HG03097 (cell line): ENCODE results near the gene CFAP299.
"Not testable (repeated sequence)": the region's sequence is repeated elsewhere in the genome, so short reads cannot be mapped to it uniquely, and the experiment has no call there.

Experiments used
- ATAC-seq: cut with Tn5 transposase; IDR thresholded peaks from one replicate; pipeline ENCODE4 v1.9.1; 2021; ENCODE audit not compliant: unreplicated experiment, low FRiP score

CFAP299 gene

DNA sequence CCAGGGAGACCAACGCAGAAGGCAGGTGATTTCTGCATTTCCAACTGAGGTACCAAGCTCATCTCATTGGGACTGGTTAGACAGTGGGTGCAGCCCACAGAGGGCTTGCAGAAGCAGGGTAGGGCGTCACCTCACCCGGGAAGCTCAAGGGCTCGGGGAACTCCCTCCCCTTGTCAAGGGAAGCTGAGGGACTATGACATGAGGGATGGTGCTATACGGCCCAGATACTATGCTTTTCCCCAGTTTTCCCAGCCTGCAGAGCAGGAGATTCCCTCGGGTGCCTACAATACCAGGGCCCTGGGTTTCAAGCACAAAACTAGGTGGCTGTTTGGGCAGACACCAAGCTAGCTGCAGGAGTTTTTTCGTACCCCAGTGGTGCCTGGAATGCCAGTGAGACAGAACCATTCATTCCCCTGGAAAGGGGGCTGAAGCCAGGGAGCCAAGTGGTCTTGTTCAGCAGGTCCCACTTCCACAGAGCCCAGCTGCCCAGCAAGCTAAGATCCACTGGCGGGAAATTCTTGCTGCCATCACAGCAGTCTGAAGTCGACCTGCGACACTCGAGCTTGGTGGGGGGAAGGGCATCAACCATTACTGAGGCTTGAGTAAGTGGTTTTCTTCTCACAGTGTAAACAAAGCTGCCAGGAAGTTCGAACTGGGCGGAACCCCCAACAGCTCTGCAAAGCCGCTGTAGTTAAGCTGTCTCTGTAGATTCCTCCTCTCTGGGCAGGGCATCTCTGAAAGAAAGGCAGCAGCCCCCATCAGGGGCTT, 103.9 kb downstream of the CFAP299 start:
- ATAC-seq, result not testable (repeated sequence)

DNA sequence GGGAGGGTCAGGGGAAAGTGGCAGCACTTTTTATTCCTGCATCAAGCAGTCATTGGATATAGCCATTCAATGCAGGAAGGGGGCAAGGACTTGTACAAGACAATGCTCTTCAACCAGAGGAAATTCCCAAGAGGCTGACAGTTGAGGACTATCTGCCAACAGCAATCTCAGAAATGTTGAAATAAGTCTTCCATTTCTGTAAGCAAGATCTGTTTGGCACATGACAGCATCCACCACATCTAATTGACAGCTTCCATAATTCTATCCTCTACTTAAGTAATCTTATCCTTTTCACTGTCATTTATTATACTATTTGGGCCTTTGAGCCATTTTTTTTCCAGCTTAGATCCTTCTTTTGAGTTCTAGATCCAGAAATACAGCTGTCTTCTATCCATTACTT, 110.7 kb downstream of the CFAP299 start:
- no peak for ATAC-seq

DNA sequence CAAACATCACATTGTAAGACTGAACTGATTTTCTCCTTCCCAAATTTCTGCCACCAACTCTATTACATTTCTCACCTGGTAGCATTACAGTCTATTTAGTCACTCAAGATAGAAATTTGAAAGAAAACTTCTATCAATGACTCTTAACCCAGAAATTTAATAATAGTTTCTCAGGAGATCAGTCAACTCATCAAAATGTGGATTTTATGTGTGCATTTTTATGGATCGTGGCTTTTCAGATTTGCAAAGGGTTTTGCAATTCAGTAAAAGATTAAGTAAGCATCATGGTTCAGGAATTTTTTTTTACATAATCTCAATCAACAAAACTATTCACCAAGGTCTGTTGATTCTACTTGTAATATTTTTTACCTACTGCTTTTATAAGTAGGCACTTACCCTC, 111.1 kb downstream of the CFAP299 start:
- ATAC-seq, result no peak

DNA sequence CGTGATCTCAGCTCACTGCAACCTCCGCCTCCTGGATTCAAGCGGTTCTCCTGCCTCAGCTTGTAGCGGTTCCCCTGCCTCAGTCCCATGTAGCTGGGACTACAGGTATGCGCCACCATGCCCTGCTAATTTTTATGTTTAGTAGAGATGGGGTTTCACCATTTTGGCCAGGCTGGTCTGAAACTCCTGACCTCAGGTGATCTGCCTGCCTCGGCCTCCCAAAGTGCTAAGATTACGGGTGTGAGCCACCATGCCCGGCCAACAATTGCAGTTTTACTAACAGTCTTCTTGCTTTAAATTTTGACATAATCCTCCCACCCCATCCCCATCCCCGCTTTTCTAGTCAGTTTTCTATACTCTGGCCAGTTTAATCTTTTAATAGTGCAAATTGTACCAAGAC, 112.0 kb downstream of the CFAP299 start:
- no peak for ATAC-seq

DNA sequence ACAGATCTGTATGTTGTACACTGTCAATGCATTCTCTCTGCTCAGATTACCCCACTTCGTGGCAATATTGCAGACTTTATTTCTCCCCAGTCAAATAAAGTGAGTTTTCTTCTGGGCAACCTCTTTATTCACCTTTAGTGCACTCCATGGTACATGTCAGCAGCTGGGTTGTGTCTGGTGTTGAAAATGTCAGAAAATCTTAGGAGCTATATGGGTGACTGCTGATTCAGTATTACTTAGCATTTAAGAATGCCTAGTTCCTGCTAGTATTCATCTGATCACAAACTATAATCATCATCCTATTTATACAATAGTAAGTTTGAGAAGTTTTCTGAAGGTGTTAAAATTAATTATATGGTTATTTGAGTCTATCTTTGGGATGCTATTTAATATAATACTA, 112.5 kb downstream of the CFAP299 start:
- ATAC-seq, result no peak

DNA sequence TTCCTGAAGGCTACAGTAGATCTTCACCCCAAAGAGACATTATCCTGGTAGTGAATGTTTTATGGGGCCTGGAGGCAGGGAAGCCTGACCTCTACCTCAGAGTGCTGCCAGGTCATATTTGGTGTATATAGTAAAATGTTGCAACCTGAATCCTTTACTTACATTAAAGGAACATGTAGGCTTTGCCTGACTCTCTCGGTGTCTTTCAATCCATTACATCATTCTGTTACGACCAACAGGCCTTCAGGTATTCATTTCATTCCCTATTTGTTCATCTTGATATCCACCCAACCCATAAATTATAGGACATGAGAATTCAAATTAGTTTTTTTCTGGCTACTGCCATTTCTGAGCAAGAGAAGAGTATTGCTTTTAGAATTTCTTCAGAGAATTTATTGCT, 116.5 kb downstream of the CFAP299 start:
- no peak for ATAC-seq

DNA sequence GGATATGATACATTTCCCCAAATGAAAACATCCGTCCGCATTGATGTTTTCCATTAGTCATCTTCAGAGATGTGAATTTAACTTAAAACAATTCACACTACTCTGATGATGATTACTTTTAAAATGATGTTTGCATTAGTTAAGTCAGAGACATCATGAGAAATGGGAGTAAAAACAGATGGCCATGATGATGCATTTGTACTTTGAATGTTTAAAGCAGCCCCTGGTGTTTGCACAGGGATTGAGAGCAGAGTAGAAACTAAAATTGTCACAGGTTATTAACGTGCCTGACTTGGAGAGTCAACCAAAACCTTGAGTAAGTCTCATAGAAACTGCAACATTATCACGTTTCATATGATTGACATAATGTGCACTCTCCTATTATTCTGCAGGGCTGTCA, 117.2 kb downstream of the CFAP299 start:
- no peak for ATAC-seq

DNA sequence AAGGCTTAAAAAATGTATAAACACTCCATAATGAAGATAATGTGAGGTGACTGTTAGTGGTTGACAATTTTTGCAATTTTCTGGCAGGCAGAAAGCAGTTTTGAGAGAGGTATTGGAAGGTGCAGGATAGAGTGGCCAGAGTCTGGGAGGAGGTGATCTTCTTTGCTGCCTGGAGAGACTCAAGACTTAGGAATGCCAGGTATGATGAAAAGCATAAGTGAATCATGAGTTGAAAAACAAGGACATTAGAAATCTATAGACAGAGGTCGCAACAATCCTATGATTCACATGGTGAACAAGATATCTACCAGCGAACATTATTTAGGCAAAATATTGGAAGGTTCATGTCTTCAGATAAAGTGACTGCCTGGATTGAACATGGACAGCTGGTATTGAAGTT, 118.5 kb downstream of the CFAP299 start:
- ATAC-seq, result no peak

DNA sequence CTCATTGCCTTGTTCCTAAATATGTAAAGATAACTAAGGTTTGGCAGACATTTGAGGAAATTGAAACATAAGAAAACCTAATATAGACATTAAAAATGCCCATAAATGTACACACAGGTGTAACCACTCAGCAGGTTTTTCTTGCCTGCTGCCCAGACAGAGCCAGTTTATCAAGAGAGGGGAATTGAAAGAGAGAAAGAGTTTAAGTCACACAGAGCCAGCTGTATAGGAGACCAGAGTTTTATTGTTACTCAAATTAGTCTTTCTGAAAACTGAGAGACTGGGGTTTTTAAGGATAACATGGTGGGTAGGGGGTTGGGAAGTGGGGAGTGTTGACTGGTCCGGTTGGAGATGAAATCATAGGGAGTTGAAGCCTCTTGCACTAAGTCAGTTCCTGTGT, 119.0 kb downstream of the CFAP299 start:
- ATAC-seq, result no peak

DNA sequence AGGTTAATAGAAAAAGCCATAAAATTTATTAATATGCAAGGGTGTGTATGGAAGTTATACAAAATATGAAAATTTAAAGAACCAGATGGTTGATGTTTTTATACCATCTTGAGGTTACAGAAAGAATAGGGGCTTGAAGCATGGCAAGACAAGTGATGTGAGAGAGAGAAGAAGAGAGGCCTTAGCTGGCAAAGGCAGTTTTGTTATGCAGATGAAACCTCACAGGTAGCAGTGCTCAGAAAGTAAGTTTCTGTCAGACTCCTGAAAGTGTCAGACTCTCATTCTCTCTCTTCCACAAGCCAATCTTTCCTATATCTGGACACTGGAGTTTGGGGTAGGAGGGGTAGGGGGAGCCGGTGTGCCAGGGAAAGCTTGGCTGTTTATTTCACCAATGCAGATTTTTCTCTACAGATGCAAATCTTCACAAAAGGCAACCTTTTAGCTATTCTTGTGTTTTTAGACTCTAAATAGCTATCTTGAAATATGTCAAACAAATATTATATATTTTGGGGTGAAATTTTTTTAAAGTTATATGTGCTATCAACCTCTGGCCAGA, 124.5 kb downstream of the CFAP299 start:
- ATAC-seq, result no peak

DNA sequence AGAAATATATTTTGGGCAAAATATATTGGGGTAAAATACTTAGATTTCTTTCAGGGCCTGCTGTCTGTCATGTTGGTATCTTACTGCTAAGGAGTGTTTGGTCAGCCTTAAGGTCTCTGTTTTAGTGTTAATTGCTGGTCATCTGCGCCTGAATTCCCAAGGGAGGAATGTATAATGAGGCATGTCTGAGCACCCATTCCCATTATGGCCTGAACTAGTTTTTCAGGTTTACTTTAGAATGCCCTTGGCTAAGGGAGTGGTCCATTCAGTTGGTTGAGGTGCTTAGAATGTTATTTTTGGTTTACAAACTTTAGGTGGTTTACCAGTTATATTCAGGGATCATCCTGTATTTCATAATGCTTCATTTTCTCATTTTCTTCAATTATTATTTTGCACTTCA, 125.9 kb downstream of the CFAP299 start:
- no peak for ATAC-seq

DNA sequence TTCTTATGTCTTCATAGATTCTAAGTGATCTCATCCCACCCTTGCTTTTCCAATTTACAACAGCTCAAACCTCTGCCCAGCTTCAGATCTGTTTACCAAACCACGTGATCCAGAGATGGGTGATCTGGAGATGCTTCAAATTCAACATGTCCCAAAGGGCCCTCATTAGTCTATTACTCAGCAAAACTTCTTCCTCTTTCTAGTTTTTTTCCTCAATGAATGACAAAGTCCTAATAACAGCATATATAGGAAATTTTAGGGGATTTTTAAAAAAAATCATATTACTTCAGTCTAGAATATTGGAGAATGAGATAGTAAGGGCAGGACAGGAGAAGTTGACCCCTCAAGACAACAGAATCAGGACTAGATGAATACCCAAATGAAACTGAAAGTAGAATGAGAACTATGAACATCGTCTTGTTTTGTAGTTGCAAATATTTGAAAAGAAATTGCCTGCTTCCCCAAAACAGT, 127.1 kb downstream of the CFAP299 start:
- ATAC-seq, result no peak

DNA sequence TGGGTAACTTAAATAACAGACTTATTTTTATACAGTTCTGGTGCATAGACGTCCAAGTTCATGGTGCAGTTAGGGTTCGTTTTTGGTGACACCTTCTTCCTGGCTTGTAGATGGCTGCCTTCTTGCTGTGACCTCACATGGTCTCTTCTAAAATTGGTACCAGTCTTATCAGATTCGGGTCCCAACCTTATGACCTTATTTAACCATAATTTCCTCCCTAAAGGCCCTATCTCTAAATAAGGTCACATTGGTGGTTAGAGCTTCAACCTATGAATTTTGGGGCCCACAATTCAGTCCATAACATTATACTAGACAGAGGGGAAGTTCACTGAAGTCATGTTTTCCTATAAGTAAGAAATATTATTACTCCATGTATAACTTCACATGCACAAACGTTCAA, 128.0 kb downstream of the CFAP299 start:
- ATAC-seq, result no peak

DNA sequence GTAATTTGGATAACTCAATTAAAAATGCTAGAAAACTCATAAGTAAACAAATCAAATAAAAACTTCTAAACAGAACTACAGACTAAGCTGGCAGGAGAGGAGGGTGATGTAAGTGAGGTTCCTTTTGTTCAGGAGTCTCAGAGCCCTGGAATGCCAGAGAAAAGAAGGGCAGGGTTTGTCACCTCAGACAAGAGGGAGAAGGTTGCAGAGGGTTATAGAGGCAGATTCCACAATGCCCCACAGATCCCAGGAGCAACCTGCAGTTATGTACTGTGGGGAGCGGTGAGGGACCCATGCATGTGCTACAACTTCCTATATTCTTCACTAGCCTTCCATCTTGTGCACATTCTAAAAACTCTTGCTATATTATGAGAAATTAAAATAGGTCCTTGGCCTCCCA, 129.7 kb downstream of the CFAP299 start:
- no peak for ATAC-seq

DNA sequence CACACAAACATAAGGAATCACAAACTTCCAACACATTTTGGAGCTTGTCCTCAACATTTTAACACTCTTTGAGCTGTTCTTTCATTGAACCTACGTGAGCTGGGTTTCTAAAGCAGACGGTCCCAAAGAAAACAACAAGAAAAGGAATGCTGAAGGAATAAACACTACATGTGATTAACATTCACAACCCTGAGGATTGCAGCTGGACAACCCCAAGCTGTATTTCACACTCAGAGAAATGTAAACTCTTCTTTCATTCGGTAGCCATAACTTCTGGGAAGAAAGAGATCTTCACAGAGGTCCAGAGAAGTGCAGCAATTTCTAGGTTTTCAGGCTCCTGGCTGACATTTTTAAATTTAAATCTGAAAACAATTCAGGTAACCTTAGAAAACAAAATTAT, 130.2 kb downstream of the CFAP299 start:
- ATAC-seq, result no peak

DNA sequence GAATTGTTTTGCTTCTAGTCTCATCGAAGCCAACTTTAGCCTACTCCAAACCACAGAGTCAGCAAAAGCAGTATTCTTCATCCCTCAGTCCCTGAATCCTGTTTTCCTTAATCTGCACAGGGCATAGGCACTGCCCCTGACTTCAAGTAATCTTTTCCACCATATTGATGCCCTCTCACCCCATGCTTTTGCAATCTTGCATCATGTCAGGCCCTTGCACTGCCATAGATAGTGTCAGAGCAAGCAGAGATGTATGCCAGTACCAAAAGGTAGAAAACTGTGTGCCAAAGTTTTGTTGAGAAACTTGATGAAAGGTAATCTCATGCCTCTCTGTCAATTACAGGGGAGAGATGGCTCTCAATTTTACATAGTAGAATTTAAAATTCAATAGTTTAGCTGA, 131.1 kb downstream of the CFAP299 start:
- no peak for ATAC-seq

DNA sequence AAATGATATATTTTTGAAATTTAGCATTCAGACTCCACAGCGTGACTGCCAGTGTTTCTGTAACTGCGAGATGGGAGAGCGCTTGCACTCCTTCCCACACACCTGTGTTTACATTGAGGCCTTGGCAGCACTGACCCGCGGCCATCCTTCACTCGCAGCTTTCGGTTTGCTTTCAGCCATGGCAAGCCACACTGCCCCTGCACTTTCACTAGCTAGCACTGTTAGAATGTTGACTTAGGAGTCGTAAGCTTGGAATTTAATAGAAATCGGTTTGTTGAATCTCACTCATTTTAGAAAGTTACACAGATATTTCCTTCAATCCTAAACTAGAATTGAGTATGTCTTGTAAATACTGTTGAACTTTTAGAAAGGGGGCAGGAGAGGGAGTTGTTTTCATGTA, 136.2 kb downstream of the CFAP299 start:
- no peak for ATAC-seq

DNA sequence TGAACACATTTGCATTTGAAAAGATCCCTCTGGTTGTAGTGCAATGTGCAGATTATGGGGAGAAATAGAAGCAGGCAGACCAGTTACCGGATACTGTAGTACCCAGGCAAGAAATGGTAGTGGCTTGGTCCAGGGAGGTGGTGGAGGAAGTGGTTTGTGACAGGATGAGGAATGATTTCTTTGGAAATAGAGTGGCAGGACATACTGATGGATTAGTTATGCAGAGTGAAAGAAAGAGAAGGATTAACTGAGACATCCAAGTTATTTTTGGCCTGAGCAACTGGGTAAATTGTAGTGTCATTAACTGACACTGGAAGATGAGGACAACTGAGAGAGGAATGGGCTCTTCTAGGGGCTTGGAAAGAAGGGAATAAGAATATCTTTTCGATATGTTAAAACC, 139.7 kb downstream of the CFAP299 start:
- no peak for ATAC-seq

DNA sequence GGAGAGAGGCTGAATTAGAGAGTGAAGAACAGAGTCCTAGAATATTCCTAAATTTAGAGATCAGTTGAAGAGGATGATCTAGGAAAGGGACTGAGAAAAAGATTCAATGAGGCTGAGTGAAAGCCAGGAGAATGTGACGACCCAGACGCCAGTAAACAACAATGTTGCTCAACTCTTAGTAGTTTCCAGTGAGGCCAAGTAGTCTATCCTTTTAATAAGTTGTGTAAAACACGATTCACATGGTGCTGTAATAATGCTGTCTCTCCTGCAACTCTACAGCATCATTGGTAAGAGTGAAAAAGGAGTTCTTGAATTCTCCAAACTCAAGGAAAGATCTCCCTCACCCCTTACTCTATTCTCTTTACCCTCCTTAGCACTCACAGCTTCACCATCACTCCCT, 140.3 kb downstream of the CFAP299 start:
- no peak for ATAC-seq

DNA sequence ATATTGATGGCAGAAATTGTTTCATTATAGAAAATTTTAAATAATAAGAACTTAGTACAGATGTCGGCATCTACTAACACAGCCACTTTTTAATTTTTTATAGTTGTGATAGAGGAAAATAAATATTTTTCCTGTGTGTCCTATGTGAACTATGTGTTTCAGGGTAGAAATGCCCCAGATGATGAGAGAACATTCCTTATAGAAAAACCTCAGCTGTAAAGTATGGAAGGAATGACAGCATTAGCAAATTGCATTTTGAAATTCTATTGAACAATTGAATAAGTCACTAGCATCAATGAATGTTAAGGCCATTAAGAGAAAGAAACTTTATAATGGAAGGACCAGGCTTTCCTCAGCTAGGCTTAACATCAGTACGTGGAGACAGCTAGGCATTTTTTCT, 149.2 kb downstream of the CFAP299 start:
- no peak for ATAC-seq

DNA sequence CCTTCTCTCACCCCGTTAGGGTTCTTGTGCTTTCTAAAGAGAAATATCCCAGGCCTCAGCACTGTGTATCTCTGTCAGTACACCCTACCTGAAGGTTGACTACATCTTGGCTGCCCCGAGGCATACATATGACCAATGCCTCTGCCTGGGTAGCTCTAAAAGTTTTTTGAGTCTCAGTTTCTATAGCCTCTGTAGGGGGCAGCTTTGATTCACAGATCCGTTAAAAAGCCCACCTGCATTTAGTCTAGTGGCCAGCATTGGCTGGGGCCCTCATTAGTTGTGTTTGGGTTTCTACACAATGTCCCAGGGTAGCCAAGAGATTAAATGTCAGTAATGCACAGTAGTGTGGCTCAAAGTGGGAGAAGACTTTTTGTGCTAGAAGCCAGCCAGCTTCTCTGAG, 151.1 kb downstream of the CFAP299 start:
- no peak for ATAC-seq

DNA sequence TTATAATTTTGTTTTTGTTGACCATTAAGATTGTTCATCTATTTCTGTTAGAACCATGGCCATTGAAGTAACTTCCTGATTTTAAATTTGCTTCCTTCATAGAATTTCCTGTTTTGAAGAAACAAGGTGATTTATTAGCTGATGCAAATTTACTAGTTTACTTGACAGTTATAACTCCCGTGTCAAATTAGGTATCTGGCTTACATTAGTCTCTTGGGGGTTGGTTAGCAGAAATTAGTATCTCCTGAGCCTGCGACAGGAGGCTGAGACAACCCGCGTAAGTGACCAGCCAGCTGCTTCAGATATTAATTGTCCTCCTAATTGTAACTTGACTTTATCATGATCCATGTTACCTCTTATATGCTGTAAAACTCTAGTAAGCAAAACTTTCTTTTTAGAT, 154.3 kb downstream of the CFAP299 start:
- no peak for ATAC-seq

DNA sequence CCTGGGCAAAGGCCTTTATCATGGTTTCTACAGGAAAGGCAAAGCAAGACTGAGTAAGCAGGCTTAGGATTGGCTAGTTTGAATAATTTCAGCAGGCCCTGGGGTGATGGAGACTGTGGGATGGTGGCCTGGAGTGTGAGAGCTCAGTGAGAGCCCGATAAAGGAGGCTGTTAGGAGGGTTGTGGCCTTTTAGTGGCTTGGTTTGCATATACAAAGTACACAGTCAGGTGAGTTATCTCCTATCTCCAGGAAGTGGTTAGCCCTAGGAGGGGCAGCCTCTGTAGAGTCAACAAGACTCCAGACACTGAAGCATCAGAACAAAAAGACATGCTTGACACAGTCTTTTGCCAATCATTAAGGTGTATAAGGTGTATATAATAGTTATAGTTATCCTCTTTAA, 157.2 kb downstream of the CFAP299 start:
- ATAC-seq, result no peak
